ENCODE data around the gene ZMIZ1.

DNA sequence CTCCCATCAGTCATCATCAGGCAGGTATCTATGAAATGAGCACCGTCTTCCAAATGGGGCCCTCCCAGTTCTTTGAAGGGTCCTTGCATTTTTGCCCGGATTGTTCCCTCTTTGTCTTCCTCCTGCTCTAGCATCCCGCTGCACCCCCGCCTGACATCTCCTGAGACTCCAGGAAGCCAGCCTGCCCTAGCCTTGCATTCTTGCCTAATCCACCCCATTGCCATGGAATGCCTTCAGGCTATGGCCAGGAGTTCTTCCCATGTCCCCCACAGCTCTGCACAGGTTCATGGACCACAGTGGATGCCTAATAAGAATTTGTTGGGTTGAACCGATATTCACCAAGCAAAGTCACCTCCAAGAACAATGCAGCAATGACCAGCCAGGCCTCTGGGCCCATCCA is 62.1 kb downstream of the ZMIZ1 start:
- TF ChIP-seq CTCF (IDR thresholded peaks at IDR 0.05 in 4 of 5, conservative IDR thresholded peaks at IDR 0.05 in 1 of 5) (no peak), POLR2A (IDR thresholded peaks at IDR 0.05) (no peak)

All from gastrocnemius medialis (tissue), 4 donors.